HL-60 (cell line): ENCODE results near the gene TBC1D22A.

Source experiments
- DNase-seq, 2 experiments: peaks; one replicate each; pipeline ENCODE4 v3.0.0-alpha.2; 2010 to 2020; ENCODE audit warnings: low read depth in 1 of 2, low spot score in 1 of 2
- H3K27ac ChIP-seq: fragments of 250-450 bp; sonication (Bioruptor Pico); replicated peaks from 2 replicates; pipeline ENCODE4 v1.5.1; 2020; ENCODE audit warnings: mild to moderate bottlenecking, moderate library complexity
- H3K27me3 ChIP-seq: fragments of 250-450 bp; sonication (Bioruptor Pico); 2 replicates; pipeline ENCODE4 v1.5.1; 2021; ENCODE audit warnings: mild to moderate bottlenecking, moderate library complexity; ENCODE audit not compliant: insufficient read depth, poor library complexity, severe bottlenecking
- H3K4me3 ChIP-seq: replicated peaks from 2 replicates; pipeline ENCODE4 v1.5.1; 2011; ENCODE audit warnings: mild to moderate bottlenecking, control low read depth, low read length; ENCODE audit not compliant: insufficient read depth
- GABPA ChIP-seq: IDR thresholded peaks from 2 replicates; pipeline ENCODE4 v1.6.1; 2012; ENCODE audit warnings: low read depth
- POLR2AphosphoS5 ChIP-seq: IDR thresholded peaks from 2 replicates; pipeline ENCODE4 v1.6.1; 2012; ENCODE audit warnings: low read depth
- SPI1 ChIP-seq: IDR thresholded peaks from 2 replicates; pipeline ENCODE4 v1.6.1; 2012; ENCODE audit warnings: low read depth, mild to moderate bottlenecking, borderline replicate concordance
- TF ChIP-seq, protein P1 (sequence below): IDR thresholded peaks from one replicate; pipeline ENCODE4 v1.5.1; 2011; ENCODE audit warnings: low read length, control low read depth, inconsistent platforms; ENCODE audit not compliant: insufficient read depth
- TF ChIP-seq, protein P2 (sequence below): IDR thresholded peaks from 2 replicates; pipeline ENCODE4 v1.6.1; 2012; ENCODE audit warnings: low read depth; ENCODE audit not compliant: insufficient replicate concordance

Gene TBC1D22A

DNA sequence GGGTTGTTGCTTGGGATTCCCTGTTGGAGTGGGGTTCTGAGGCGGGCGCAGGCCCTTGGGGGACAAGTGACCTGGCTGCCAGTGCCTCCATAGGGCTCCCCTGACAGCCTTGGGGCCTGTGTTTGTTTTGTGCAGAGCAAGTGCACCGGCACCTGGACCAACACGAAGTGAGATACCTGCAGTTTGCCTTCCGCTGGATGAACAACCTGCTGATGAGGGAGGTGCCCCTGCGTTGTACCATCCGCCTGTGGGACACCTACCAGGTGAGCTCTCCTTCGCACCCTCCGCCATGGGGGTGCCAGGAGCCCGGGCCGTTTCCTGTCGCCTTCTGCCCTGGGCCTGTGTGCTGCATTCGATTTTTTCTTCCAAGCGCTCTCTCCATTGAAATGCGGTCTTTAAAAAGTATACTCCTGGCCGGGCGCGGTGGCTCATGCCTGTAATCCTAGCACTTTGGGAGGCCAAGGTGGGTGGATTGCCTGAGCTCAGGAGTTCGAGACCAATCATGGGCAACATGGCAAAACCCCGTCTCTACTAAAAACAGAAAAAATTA, 274.6 kb downstream of the TBC1D22A start:
- Histone ChIP-seq H3K4me3 (no peak overlapping the region), H3K27me3 (no peaks in the 10 kb centered on the region), H3K27ac (no peak overlapping the region)
- DNase-seq: no peak
- TF ChIP-seq, protein P1, sequence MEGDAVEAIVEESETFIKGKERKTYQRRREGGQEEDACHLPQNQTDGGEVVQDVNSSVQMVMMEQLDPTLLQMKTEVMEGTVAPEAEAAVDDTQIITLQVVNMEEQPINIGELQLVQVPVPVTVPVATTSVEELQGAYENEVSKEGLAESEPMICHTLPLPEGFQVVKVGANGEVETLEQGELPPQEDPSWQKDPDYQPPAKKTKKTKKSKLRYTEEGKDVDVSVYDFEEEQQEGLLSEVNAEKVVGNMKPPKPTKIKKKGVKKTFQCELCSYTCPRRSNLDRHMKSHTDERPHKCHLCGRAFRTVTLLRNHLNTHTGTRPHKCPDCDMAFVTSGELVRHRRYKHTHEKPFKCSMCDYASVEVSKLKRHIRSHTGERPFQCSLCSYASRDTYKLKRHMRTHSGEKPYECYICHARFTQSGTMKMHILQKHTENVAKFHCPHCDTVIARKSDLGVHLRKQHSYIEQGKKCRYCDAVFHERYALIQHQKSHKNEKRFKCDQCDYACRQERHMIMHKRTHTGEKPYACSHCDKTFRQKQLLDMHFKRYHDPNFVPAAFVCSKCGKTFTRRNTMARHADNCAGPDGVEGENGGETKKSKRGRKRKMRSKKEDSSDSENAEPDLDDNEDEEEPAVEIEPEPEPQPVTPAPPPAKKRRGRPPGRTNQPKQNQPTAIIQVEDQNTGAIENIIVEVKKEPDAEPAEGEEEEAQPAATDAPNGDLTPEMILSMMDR: no peak

DNA sequence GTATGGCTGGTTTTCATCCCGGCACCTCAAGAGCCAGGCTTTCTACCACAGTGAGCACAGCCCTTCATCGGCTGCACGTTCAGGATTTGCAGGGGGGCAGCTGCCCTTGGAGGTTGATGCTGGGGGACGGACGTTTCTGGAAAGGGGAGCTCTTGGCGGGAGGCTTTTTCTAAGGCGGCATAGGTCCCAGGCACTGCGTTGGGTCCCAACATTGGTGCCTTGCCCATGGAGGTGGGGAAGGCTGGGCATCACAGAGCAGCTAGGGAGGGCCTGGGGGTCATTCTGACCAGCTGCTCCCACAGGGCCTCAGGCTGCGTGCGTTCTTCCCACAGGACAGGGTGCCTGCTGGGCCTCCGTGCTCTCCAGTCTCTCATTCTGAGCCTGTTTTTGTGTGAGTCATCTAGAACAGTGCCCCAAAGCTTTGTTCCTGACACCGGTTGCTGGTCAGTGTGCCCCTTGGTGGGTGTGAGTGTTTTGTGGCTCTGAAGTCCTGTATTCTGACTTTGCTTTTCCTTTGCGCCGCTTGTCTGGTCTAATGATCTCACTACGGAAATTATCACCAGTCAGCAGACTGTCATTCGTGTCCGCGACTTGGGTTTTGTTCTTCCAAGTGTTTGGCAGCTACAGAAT, 275.9 kb downstream of the TBC1D22A start:
- Histone ChIP-seq H3K4me3 (no peak overlapping the region), H3K27me3 (no peaks in the 10 kb centered on the region), H3K27ac (no peak overlapping the region)
- TF ChIP-seq, protein P1: no peak
- no peak for TF ChIP-seq SPI1
- no peak for TF ChIP-seq POLR2AphosphoS5
- no peak for TF ChIP-seq GABPA
- TF ChIP-seq, protein P2, sequence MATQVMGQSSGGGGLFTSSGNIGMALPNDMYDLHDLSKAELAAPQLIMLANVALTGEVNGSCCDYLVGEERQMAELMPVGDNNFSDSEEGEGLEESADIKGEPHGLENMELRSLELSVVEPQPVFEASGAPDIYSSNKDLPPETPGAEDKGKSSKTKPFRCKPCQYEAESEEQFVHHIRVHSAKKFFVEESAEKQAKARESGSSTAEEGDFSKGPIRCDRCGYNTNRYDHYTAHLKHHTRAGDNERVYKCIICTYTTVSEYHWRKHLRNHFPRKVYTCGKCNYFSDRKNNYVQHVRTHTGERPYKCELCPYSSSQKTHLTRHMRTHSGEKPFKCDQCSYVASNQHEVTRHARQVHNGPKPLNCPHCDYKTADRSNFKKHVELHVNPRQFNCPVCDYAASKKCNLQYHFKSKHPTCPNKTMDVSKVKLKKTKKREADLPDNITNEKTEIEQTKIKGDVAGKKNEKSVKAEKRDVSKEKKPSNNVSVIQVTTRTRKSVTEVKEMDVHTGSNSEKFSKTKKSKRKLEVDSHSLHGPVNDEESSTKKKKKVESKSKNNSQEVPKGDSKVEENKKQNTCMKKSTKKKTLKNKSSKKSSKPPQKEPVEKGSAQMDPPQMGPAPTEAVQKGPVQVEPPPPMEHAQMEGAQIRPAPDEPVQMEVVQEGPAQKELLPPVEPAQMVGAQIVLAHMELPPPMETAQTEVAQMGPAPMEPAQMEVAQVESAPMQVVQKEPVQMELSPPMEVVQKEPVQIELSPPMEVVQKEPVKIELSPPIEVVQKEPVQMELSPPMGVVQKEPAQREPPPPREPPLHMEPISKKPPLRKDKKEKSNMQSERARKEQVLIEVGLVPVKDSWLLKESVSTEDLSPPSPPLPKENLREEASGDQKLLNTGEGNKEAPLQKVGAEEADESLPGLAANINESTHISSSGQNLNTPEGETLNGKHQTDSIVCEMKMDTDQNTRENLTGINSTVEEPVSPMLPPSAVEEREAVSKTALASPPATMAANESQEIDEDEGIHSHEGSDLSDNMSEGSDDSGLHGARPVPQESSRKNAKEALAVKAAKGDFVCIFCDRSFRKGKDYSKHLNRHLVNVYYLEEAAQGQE: no peak
- DNase-seq: no peak

DNA sequence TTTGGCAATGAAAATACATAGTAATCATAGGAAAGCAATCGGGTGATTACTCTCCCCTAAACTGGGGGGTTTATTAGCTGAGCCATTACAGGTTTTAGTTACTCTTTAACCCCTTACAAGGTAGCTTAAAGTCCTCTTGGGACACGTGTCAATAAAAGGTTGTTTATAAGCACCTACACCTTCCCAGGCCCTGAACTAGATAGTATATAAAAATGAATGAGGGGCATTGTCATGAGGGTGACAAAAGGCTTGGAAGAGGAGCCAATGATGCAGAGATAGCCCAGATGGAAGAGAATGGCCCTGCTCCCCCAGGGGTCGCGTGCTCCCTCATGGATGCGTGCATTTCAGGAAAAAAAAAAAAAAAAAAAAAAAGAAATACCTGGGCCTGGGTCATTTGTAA, 276.9 kb downstream of the TBC1D22A start:
- Histone ChIP-seq H3K4me3 (no peak overlapping the region), H3K27ac (no peak overlapping the region), H3K27me3 (no peaks in the 10 kb centered on the region)
- no peak for DNase-seq
- TF ChIP-seq, protein P1: no peak
- TF ChIP-seq POLR2AphosphoS5 (no peak), GABPA (no peak), SPI1 (no peak)
- TF ChIP-seq, protein P2: no peak
